Measurements from ENCODE around the gene OR2W3.

The OR2W3 gene

GRCh38 chr1:247942624-247943023, 47.2 kb downstream of the OR2W3 start:
- FAIRE-seq (no peak), DNase-seq (ENCODE audit: insufficient read length, low spot score) (no peak)
- TF ChIP-seq CTCF (IDR thresholded peaks at IDR 0.05; ENCODE audit: insufficient read depth, missing control alignments), result no peak

All from D721Med (cell line).